ENCODE results near the gene PRDM10.
"Not testable (repeated sequence)": the region's sequence is repeated elsewhere in the genome, so short reads cannot be mapped to it uniquely, and the experiment has no call there.

Gene PRDM10, protein sequence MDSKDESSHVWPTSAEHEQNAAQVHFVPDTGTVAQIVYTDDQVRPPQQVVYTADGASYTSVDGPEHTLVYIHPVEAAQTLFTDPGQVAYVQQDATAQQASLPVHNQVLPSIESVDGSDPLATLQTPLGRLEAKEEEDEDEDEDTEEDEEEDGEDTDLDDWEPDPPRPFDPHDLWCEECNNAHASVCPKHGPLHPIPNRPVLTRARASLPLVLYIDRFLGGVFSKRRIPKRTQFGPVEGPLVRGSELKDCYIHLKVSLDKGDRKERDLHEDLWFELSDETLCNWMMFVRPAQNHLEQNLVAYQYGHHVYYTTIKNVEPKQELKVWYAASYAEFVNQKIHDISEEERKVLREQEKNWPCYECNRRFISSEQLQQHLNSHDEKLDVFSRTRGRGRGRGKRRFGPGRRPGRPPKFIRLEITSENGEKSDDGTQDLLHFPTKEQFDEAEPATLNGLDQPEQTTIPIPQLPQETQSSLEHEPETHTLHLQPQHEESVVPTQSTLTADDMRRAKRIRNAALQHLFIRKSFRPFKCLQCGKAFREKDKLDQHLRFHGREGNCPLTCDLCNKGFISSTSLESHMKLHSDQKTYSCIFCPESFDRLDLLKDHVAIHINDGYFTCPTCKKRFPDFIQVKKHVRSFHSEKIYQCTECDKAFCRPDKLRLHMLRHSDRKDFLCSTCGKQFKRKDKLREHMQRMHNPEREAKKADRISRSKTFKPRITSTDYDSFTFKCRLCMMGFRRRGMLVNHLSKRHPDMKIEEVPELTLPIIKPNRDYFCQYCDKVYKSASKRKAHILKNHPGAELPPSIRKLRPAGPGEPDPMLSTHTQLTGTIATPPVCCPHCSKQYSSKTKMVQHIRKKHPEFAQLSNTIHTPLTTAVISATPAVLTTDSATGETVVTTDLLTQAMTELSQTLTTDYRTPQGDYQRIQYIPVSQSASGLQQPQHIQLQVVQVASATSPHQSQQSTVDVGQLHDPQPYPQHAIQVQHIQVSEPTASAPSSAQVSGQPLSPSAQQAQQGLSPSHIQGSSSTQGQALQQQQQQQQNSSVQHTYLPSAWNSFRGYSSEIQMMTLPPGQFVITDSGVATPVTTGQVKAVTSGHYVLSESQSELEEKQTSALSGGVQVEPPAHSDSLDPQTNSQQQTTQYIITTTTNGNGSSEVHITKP

DNA sequence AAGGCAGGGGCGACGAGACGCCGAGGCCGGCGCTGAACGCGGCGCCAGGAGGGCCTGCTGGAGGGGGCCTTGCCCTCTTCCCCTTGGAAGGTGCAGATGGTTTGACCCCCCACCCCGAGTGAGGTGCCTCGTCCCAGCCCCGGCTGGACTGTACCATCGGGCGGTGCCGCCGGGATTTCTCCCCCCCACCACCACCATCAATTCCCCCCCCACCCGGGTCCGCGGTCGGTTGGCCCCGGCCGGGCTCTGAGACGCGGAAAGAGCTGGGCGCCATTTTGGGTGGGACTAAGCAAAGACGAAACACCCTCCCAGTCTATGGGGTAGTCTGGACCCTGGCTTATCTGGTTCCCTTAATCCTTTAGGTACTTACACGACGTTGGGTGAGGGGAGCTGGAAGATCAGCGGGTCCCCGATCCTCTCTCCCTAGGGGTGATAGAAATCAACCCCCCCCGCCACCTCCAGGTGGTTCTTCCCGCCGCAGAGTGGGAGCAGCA is at the start of gene PRDM10:
TSS of gene PRDM10 (minus strand) at position 484 of the 494 bp plus-strand sequence. CDS start 41,871 bp downstream, outside the sequence.
- DNase-seq: peak; percentile 96

DNA sequence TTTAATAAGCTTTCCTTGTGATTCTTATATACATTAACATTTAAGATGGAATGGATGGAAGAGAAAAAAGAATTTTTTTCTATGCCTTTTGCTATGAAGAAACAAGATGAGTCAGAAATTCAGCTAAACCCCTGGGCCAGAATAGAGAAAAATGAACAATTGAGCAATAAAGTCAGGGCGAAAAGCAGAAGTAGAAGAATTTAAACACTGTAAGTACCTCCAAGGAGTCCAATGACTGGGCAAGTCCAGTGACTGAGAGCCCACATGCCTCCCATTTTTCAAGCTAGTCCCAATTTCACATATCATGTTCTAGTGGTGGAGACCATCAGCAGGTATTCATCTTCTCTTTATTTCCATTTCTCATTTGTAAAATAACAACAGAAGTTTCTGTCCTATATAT is 48.4 kb upstream of the PRDM10 start:
- DNase-seq: no peak

DNA sequence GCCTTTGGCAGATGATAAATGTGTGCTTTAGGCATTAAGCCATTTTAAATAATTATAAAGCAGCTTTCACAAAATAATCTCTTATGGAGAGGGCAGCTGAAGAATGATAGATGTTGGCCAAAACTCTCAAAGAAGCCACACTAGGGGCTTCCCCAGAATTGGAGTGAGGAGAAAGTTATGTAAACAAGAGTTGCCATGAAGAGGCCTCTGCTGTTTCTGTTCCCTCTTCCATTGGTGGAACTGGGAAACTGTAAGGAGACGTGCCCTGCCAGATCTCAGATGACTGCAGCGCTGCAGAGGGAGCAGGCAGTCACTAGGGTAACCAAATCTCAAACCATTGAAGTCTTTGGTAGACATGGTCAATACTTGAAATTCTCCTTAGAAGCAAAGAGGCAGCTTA is 47.6 kb upstream of the PRDM10 start:
- DNase-seq: no peak

DNA sequence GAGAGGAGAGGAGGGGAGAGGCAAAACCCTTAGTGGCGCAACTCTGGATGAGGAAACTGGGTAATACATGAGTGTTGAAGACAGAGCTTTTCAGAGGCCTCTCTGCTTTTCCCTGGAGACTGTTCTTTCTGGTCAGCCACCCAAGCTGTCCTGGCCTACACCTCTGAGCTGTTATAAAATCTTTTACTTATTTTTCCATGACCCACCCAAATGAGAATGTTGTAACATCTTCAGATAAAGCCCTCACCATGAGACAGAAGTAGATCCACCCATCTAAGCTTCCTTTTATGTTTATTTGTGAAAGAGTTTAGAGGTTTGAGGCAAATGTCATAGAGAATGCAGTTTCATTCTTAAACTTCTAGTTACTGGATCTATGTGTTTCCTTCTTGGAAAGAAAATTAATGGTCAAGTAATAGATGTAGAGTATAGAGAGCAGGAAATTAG is 46.7 kb upstream of the PRDM10 start:
- no peak for DNase-seq

DNA sequence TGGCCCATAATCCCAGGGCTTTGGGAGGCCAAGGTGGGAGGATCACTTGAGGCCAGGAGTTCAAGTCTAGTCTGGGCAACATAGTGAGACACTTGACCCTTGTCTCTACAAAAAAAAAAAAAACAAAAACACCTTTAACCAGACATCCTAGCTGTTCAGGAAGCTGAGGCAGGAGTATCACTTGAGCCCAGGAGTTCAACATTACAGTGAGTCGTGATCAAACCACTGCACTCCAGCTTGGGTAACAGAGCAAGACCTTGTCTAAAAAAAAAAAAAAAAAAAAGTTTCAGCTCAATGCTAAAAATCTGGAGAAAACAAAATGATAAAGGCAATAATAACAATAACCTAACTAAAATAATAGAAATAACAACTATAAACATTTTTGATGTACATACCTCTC is 44.5 kb upstream of the PRDM10 start:
- DNase-seq: no peak

DNA sequence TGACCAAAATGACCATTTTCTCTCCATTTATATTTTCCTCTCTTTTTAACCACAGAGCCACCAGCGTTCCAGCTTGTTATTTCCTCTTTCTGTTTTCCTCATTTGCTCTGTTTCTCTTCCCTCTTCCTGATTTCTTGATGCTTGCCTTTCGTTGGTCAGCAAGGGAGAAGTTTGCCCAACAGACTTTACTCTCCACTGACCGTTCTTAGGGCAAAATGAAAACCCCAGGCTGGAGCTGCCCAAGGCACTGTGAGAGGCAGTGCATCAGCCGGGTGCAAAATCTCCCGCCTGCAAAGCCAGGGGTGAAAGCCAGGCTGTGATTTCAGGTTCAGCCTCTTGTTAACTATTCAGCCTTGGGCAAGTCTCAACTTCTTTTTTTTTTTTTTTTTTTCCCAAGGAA is 40.9 kb upstream of the PRDM10 start:
- no peak for DNase-seq

DNA sequence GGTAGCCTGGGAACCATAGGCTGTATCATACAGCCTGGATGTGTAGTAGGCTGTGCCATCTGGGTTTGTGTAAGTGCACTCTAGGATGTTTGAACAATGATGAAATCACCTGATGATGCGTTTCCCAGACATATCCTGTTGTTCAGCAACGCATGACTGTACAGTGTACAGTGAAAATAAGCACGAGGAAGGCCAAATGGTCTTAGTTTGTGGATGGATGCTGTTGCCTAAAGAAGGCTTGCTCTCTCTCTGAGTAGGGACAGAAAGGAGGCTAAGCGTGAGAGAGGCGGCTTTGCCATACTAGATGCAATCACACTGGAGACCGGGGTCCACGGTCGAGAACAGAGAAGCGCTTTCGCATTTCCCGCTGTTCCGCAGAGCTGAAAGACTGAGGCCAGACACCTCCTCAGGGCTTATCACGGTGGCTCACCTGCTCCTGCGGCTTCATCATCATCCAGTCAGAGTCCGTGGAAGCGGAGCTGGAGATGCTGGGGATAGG is 39.5 kb upstream of the PRDM10 start:
- DNase-seq: no peak

DNA sequence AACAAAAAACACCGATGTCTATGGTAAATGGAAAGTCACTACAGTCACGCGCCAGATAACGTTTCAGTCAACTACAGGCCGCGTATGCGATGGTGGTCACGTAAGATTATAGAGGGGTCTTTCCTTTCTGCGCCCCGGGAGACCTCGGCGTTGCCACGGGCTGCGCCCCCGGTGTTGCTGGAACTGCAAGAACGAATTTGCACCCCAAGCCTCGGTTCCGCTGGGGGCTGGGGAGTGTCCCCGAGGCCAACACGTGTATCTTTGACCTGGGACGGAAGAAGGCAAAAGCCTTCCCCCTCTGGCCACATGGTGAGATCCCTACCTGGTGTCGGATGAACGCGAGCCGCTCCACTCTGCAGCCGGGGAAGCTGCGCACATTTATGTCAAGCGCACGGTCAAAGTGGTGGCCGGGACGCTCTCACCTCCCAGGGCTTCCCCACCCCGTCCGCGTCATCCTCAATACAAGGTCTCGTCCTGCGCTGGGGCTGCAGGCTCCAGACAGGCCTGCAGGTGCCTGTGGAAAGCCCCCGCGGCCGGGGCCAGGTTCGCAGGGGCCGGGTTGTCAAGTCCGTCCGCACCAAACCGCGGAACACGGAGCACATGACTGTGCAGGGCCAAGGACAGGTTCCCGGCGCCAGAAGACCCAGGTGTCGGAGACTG is 37.8 kb upstream of the PRDM10 start:
- no peak for DNase-seq

DNA sequence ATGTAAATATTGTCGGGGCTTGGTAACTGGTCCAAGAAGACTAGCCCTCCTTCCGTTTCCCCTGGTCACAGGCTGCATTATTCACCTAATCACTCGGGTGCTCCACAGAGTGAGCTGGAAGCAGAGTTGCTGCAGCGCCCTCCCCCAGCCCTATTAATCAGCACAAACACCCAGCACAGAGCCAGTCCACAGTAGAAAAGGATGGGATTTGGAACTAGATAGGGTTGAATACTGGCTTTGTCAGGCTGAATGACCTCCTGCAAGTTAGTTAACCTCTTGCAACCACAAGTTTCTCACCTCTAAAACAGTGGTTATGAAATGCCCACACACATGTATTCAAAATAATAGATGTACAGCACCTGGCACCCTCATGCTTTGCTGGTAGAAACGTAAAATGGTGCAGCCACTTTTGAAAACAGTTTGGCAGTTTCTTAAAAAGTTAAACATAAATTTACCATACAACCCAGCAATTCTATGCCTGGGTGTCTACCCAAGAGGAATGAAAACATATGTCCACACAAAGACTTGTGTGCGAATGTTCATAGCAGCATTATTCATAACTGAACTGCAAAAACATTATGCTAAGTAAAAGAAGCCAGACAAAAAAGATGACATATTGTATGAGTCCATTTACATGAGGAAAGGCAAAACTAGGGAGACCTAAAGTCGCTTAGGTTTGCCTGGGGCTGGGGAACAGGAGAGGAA is 35.4 kb upstream of the PRDM10 start:
- no peak for DNase-seq

DNA sequence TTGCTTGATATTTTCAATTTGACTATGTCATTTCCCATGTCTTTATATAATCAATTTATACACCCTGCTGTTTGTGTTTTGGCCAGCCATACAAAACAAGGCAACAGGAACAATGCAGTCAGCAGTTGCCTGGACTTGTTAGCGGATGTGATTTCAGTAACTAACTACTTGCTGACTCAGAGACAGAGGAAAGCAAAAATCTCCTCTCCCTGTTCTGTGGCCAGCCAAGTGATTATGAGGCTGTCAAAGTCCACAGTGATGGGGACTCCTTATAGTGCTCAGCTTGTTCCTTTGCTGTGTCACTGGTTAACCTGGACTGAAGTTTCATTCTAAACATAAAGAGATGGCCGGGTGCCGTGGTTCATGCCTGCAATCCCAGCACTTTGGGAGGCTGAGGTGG is 34.4 kb upstream of the PRDM10 start:
- DNase-seq: no peak

DNA sequence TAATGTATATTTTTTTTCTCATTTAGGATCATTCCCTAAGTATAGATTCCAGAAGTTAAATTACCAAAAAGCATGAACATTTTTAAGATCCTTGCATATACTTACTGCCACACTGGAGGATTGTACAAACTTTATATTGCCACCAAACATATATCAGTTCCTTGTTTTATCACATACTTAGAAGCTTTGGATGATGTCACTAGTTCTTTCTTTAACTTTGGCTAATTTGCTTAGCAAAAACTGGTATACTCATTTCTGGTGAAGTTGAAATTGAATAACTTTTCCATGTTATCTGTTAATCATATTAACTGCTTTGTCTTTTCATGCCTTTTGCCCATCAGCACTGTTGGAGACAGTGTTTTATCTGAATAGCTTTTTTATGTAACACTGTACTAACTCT is 31.6 kb upstream of the PRDM10 start:
- DNase-seq: no peak

DNA sequence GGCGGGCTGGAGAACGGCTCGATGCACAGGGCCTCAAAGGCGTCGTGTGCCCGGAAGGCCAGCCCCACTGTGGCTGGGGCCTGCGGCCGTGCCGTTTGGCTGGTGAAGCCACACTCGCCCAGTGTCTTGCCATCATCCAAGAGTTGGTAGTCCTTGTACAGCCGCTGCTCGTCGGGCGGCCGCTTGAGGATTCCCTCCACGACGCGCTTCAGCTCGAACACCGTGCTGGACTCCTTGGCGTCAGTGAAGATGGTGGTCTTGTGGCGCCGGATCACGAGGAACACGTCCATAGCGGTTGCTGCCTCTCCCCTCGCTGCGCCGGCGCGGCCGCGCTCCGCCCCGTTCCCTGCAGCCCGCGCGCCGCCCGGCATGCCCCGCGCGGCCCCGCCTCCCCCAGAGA is 30.3 kb upstream of the PRDM10 start:
- no peak for DNase-seq

DNA sequence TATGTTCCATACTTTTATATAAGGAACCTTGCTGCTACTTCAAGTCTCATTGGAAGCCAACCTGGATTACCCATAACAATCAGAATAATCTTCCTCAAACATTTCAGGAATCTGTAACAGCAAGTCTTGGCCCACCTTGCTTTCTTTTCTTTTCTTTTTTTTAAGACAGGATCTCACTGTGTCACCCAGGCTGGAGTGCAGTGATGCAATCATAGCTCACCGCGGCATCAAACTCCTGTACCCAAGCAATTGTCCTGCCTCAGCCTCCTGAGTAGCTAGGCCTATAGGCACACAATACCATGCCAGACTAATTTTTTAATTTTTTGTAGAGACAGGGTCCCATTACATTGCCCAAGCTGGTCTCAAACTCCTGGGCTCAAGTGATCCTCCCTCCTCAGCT is 29.3 kb upstream of the PRDM10 start:
- no peak for DNase-seq

DNA sequence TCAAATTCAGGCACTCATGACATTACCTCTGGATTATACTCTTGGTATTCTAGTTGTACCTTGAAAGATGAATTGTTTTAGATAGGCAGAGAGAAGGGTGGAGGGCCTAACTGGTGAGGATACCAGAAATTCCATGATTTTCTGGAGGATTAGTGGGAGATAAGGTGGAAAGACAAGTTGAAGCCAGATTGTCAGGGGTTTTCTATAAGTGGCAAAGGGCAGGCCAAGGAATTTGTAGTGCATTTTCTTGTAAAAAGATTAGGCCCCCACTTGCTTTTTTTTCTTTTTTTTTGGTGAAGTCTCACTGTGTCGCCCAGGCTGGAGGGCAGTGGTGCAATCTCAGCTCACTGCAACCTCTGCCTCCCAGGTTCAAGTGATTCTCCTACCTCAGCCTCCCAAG is 28.4 kb upstream of the PRDM10 start:
- DNase-seq: no peak

DNA sequence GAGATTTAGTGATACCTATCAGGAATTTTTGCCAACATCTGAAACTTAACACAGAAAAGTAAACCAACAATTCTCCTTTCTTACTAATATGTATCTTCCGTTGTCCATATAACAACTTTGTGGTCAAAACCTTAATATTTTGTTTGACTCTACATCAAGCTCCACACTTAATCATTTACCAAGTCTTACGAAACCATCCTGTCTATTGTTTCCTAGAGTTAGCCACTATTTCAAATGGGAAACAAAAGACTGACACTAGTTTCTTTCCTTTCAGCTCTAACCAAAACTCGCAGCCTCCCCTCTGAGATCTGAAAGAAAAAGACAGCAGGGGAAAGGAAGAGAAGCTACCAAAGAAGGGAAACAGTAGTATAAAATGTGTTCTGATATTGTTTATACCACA is 26.5 kb upstream of the PRDM10 start:
- DNase-seq: no peak

DNA sequence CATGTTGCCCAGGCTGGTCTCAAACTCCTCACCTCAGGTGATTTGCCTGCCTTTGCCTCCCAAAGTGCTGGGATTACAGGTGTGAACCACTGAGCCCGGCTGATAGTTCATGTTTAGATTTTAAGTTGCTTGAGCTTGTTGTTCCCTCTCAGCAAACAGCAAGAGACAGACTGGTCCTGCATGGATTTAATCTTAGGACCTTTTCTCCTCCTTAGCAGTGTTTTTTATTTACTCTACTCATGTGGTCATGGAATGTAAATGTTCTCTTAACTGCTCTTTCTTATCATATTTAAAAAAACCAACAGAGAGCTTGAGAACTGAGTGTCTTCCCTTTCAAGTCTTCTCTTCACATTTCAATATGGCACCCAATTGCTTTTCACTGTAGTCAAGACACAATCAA is 22.7 kb upstream of the PRDM10 start:
- DNase-seq: no peak

DNA sequence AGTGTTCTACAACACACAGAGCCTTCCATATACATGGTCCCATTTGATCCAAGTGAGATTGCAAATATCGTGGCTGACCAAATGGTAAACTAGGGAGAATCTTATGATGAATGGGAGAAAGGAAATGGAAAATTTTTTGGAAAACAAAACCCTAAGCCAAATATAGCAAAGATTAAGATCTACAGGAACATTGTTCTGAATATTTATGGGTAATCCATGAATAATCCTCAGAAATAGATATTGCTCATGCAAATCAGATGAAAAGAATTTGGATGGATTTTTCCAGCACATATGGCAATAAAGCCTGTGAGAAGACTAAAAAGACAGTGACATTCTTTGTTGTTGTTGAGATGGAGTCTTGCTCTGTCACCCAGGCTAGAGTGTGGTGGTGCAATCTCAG is 21.7 kb upstream of the PRDM10 start:
- DNase-seq: no peak

DNA sequence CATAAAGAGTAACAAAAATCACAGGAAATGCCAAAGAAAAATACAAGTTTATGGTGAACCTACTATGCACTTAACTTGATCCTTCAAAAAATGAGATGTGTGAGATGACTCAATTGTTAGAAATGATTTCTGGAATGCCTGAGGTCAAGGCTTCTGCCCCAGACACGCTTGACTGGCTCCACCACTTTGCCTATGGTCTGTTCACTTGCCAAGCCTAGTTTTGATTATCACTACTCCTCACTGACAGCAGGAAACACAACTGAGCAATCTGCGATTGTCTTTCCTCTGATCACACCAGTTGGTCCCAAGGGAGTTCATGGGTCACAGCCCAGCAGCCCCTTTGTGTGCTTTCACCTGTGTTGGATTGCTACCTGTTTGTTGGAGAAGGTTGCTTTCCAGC is 20.6 kb upstream of the PRDM10 start:
- no peak for DNase-seq

DNA sequence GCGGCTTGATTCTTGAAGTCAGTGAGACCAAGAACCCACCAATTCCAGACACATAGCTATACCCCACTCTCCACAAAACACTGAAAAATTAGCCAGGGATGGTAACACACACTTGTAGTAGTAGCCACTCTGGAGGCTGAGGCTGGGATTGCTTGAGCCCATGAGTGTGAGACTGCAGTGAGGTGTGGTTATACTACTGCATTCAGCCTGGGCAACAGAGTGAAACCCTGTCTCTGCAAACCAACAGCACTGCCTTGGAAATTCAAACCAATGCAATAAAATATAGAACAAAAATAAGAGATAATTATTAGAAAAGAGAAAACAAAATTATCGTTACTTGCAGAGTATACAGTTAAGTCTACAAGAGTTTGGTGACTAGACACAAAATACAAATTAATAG is 20.2 kb upstream of the PRDM10 start:
- no peak for DNase-seq

DNA sequence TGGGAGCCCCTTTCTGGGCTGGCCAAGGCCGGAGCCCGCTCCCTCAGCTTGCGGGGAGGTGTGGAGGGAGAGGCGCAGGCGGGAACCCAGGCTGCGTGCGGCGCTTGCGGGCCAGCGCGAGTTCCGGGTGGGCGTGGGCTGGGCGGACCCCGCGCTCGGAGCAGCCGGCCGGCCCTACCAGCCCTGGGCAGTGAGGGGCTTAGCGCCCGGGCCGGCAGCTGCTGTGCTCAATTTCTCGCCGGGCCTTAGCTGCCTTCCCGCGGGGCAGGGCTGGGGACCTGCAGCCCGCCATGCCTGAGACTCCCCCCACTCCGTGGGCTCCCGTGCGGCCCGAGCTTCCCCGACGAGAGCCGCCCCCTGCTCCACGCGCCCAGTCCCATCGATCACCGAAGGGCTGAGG is 19.0 kb upstream of the PRDM10 start:
- not testable (repeated sequence) for DNase-seq

DNA sequence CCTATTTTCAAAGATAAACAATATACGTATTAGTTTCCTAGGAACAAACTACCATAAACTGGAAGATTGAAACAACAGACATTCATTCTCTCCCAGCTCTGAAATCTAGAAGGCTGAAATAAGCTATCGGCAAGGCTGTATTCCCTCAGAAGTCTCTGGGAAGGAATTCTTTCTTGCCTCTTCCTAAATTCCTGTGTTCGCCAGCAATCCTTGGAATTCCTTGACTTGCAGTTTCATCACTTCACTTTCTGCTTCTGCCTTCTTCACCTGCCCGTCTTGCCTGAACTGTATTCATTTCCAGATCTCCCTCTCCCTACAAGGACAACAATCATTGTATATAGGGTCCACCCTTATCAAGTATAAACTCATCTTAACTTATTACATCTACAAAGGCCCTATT is 17.7 kb upstream of the PRDM10 start:
- DNase-seq: no peak

DNA sequence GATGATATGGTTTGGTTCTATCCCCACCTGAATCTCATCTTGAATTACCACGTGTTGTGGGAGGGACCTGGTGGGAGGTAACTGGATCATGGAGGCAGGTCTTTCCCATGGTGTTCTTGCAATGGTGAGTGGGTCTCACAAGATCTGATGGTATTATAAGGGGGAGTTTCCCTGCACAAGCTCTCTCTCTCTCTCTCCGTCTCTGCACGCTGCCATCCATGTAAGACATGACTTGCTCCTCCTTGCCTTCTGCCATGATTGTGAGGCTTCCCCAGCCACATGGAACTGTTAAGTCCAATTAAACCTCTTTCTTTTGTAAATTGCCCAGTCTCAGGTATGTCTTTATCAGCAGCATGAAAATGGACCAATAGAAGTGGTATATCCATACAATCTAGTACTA is 13.2 kb upstream of the PRDM10 start:
- DNase-seq: not testable (repeated sequence)

Measured in activated CD8-positive, alpha-beta memory T cell treated with anti-CD3 and anti-CD28 coated beads for 24 hours (primary cell).